PC-9 (cell line): Measurements from ENCODE around the gene SLC10A6. TPM values are rescaled to one million over a fixed set of nuclear protein-coding genes. Genes with fewer than 3 reads are reported as not detected.

Experiments
- BruUV-seq: library from RNA; stranded (reverse); fragments of 400-500 nt; replicated peaks from 2 replicates; lab custom pipeline; 2021; lab: Mats Ljungman, UMichigan
- CTCF ChIA-PET: fragments of 300-600 bp; sonication (Branson Sonifier 250); formaldehyde crosslinking; loops from one replicate; lab custom pipeline; 2022; ENCODE audit warnings: antibody characterized with exemption; lab: Charles Lee
- POLR2A ChIA-PET: fragments of 300-600 bp; sonication (Branson Sonifier 250); formaldehyde crosslinking; loops from one replicate; lab custom pipeline; 2022; ENCODE audit warnings: antibody characterized with exemption; ENCODE audit not compliant: unreplicated experiment; lab: Charles Lee
- DNase-seq, 2 experiments: peaks; one replicate each; pipeline versions ENCODE4 v3.0.0 to v3.0.0-alpha.2; 2015 to 2022; ENCODE audit warnings: mixed read lengths in 1 of 2
- H2AFZ ChIP-seq: fragments of 200-600 bp; sonication (generic); 2 replicates; pipeline ENCODE4 v1.8.1; 2017; ENCODE audit warnings: antibody characterized with exemption
- H3F3A ChIP-seq: fragments of 200-600 bp; sonication (generic); 2 replicates; pipeline ENCODE4 v1.8.1; 2017; ENCODE audit warnings: antibody characterized with exemption, mild to moderate bottlenecking, low read depth; ENCODE audit not compliant: insufficient read depth
- H3K27ac ChIP-seq: fragments of 200-600 bp; sonication (generic); 2 replicates; pipeline ENCODE4 v1.6.1; 2016; ENCODE audit warnings: mixed run types
- H3K27me3 ChIP-seq: fragments of 200-600 bp; sonication (generic); 2 replicates; pipeline ENCODE4 v1.6.1; 2016; ENCODE audit warnings: low read depth, mixed run types; ENCODE audit not compliant: insufficient read depth
- H3K36me3 ChIP-seq: fragments of 200-600 bp; sonication (generic); 2 replicates; pipeline ENCODE4 v1.6.1; 2016; ENCODE audit warnings: low read depth, mixed run types
- H3K4me1 ChIP-seq: fragments of 200-600 bp; sonication (generic); replicated peaks from 2 replicates; pipeline ENCODE4 v1.6.1; 2016; ENCODE audit warnings: mixed run types; ENCODE audit not compliant: insufficient read depth
- H3K4me2 ChIP-seq: fragments of 200-600 bp; sonication (generic); 2 replicates; pipeline ENCODE4 v1.6.1; 2017; ENCODE audit warnings: mixed run types
- H3K4me3 ChIP-seq: fragments of 200-600 bp; sonication (generic); 2 replicates; pipeline ENCODE4 v1.6.1; 2016; ENCODE audit warnings: mixed run types
- H3K79me2 ChIP-seq: fragments of 200-600 bp; sonication (generic); 2 replicates; pipeline ENCODE4 v1.6.1; 2017; ENCODE audit warnings: low read depth, mixed run types
- H3K9me2 ChIP-seq: fragments of 200-600 bp; sonication (generic); 2 replicates; pipeline ENCODE4 v1.8.1; 2017; ENCODE audit warnings: mild to moderate bottlenecking; ENCODE audit not compliant: insufficient read depth
- H3K9me3 ChIP-seq: fragments of 200-600 bp; sonication (generic); 2 replicates; pipeline ENCODE4 v1.8.1; 2016; ENCODE audit warnings: low read depth; ENCODE audit not compliant: insufficient read depth
- H4K20me1 ChIP-seq: fragments of 200-600 bp; sonication (generic); 2 replicates; pipeline ENCODE4 v1.8.1; 2017; ENCODE audit not compliant: insufficient read depth
- CTCF ChIP-seq: fragments of 200-600 bp; sonication (generic); conservative IDR thresholded peaks from 2 replicates; pipeline ENCODE4 v1.6.1; 2017; ENCODE audit warnings: mixed run types, antibody characterized with exemption, mild to moderate bottlenecking, moderate library complexity
- EZH2 ChIP-seq: fragments of 200-600 bp; sonication (generic); IDR thresholded peaks from 2 replicates; pipeline ENCODE4 v1.8.0; 2017; ENCODE audit warnings: antibody characterized with exemption, low read depth
- intact Hi-C: fragments of 100-400 bp; cut with micrococcal nuclease; formaldehyde crosslinking; loops from one replicate; pipeline ENCODE4 v1.10.0; 2022; ENCODE audit not compliant: unreplicated experiment
- total RNA-seq: library from RNA; stranded (reverse); gene quantifications from 2 replicates; pipeline ENCODE4 v1.2.3, GENCODE V29; 2021

SLC10A6 gene
- total RNA-seq, 1 experiment from 2014 or later = not detected

DNA sequence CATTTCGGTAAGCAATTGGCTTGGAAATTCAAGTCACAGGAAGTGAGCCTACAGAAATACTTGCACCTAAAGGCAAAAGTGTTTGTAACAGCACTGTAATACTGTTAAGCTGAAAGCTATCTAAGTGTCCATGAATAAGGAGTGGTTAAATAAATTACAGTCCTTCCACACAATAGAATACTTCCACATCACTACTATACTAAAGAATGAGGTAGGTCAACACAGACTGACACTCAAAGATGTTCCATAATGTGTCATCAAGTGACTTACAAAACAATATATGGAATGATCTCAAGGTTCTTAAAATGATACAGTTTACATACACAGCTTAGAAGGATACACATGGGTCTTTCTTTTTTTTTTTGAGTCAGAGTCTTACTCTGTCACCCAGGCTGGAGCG lies 27.0 kb downstream of the SLC10A6 start:
- no peaks in the 10 kb centered on the region for H3K79me2 ChIP-seq
- no peaks in the 10 kb centered on the region for H3F3A ChIP-seq
- H3K36me3 ChIP-seq = no peaks in the 10 kb centered on the region
- 0 out of 2 replicates have a peak, but pooled peaks cover 5% of the 10 kb centered on the region for H3K4me1 ChIP-seq
- no peak for TF ChIP-seq EZH2
- TF ChIP-seq CTCF = no peak
- CTCF ChIA-PET = no interaction called here
- no peak overlapping the region for H3K4me3 ChIP-seq
- no peak overlapping the region for H3K27ac ChIP-seq
- no peaks in the 10 kb centered on the region for H3K9me3 ChIP-seq
- no peak for DNase-seq
- no TSS peak for BruUV-seq
- POLR2A ChIA-PET = no interaction called here
- intact Hi-C loops = no loop called here
- H4K20me1 ChIP-seq = no peaks in the 10 kb centered on the region
- no peaks in the 10 kb centered on the region for H3K9me2 ChIP-seq
- no peaks in the 10 kb centered on the region for H3K27me3 ChIP-seq
- H2AFZ ChIP-seq = no peak overlapping the region
- H3K4me2 ChIP-seq = no peak overlapping the region

DNA sequence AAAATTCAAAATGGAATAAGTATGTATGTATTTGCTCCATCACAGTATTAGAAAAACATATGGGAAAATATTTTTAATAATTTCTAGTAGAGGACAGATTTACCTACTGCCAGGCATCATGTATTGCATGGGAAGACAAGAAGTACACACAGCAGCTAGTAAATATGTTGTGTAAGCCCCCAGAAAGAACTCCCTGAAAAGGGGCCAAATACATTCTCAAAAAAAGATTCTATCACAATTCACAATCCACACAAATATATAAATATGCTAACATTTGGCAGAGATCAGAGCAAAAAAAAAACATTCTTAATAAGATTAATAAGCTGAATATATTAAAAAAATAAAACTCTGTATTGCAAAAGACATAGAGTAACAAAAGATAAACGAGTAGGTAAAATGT lies 28.0 kb downstream of the SLC10A6 start:
- no TSS peak for BruUV-seq
- no peak for DNase-seq
- Histone ChIP-seq H3K27me3 (no peaks in the 10 kb centered on the region), H4K20me1 (no peaks in the 10 kb centered on the region), H3K27ac (no peak overlapping the region), H3K4me2 (no peak overlapping the region), H3K36me3 (no peaks in the 10 kb centered on the region), H2AFZ (no peak overlapping the region), H3K4me1 (no peaks in the 10 kb centered on the region), H3K79me2 (no peaks in the 10 kb centered on the region), H3K4me3 (no peak overlapping the region), H3F3A (no peaks in the 10 kb centered on the region), H3K9me2 (no peaks in the 10 kb centered on the region), H3K9me3 (no peaks in the 10 kb centered on the region)
- ChIA-PET POLR2A (no interaction called here), CTCF (no interaction called here)
- TF ChIP-seq CTCF = no peak
- no peak for TF ChIP-seq EZH2
- intact Hi-C loops = no loop called here

DNA sequence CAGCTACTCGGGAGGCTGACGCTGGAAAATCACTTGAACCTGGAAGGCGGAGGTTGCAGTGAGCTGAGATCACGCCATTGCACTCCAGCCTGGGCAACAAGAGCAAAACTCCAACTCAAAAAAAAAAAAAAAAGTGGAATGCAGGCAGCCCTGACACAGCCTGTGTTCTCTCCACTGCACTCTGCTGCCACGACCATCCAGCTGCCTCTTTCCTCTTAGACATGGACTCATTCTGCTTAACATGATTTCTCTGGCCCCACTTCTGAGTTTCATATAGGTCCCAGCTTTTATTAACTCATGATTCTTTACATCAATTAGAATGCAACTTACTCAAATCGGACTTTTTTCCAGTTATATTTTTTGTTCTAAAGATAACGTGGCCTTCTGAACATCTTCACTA lies 29.6 kb downstream of the SLC10A6 start:
- H3K27ac ChIP-seq = no peak overlapping the region
- no peaks in the 10 kb centered on the region for H3K4me1 ChIP-seq
- no TSS peak for BruUV-seq
- H2AFZ ChIP-seq = no peak overlapping the region
- intact Hi-C loops = no loop called here
- TF ChIP-seq EZH2 (no peak), CTCF (no peak)
- no peak overlapping the region for H3K4me3 ChIP-seq
- H3K27me3 ChIP-seq = no peaks in the 10 kb centered on the region
- no peaks in the 10 kb centered on the region for H3F3A ChIP-seq
- H3K4me2 ChIP-seq = no peak overlapping the region
- DNase-seq = no peak
- H4K20me1 ChIP-seq = no peaks in the 10 kb centered on the region
- H3K9me2 ChIP-seq = no peaks in the 10 kb centered on the region
- no peaks in the 10 kb centered on the region for H3K36me3 ChIP-seq
- H3K9me3 ChIP-seq = no peaks in the 10 kb centered on the region
- no peaks in the 10 kb centered on the region for H3K79me2 ChIP-seq
- CTCF ChIA-PET = no interaction called here
- POLR2A ChIA-PET = no interaction called here
